ENCODE data around the gene SMG1.
"Not testable (repeated sequence)": the region's sequence is repeated elsewhere in the genome, so short reads cannot be mapped to it uniquely, and the experiment has no call there.

Gene SMG1

DNA sequence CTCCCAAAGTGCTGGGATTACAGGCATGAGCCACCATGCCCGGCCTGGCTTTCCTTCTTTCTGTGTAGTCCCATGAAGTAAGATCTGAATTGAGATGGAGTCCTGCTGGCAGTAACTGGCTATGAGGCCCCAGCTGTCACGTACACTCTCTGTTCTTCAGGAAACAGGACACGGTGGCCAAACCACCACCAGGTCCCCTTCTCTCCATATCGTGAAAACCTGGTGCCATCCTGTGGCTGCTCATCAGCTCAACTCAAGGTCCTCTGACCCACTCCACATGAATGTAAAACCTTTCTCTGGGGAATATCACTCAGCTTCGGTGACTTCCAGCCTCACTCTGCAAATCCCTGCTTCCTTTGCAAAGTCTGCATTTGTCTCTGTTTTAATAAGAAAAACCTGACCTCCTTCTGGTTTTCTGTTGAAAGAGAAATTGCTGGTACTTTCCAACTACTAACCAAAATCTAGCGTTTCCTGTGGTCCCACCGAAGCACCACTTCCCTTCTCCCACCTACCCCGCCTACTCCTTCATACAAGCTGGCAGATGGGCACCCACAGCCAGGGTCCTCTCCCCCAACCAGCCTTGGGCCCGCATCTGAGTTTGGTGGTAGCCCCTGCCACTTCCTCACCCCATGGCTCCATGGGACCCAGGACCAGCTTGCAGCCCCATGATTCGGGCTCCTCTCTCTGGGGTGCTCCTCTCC lies 168.1 kb downstream of the SMG1 start:
- DNase-seq = not testable (repeated sequence)

DNA sequence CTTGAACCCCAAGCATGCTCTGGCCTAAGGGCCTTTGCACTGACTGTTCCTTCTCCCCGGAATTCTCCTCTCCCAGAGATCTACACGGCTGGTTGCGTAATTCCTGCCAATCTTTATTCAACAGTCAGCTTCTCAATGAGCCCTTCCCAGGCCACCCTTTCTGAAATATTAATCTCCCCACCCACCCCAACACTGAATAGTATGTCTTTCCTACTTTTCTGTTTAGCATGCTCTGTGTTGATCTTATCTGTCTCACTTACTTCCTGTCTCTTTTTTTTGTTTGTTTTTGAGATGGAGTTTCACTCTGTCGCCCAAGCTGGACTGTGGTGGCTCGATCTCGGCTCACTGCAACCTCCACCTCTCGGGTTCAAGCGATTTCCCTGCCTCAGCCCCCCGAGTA lies 169.6 kb downstream of the SMG1 start:
- DNase-seq = not testable (repeated sequence)

Data from right hindlimb (tissue), 1 donor.